ENCODE measurements around the gene BBS1. TPM values are rescaled to one million over a fixed set of nuclear protein-coding genes. Genes with fewer than 3 reads are reported as not detected.

BBS1 gene
- polyA plus RNA-seq, 1 of the 3 experiments (the other 2 are of a cell fraction), result 24.8 TPM

DNA sequence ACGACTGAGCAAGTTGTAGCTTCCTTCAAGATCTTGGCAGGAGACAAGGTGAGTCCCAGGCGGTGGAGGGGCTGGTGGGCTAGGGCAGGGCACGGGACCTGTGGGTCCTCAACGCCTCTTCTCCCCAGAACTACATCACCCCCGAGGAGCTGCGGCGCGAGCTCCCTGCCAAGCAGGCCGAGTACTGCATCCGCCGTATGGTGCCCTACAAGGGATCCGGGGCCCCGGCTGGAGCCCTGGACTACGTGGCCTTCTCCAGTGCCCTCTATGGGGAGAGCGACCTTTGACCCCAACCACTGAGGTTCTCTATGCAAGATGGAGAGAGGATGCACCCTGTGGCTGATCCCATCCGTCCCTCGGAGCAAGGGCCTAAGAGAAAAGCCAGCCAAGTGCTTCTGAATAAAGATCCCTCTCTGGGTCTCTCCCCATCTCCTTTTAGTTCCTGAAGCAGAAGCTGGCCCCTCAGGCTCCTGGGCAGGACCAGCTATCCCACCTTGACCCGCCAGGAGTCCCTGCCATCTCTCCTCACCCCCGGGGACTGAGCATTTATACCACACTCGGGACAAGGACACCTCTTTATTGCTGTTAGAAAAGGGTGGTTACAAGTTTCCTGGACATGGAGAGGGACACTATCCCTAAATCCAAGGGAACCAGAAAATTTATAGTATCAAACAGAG is 52.6 kb downstream of the BBS1 start:
- no peaks in the 10 kb centered on the region for H3K9me2 ChIP-seq
- TF ChIP-seq RCOR1 (IDR thresholded peaks at IDR 0.05; ENCODE audit: low read length) (no peak), NFIC (IDR thresholded peaks at IDR 0.05; ENCODE audit: borderline replicate concordance) (no peak), GATA2 (CRISPR knock-in tag; IDR thresholded peaks at IDR 0.05) (no peak), MAX (IDR thresholded peaks at IDR 0.05; ENCODE audit: low read depth) (no peak), EP300 (IDR thresholded peaks at IDR 0.05; ENCODE audit: borderline replicate concordance in 1 of 2, low read depth in 1 of 2, low read length in 1 of 2) (no peak), RFX5 (IDR thresholded peaks at IDR 0.05; ENCODE audit: low read length) (no peak), RXRA (IDR thresholded peaks at IDR 0.05; ENCODE audit: borderline replicate concordance, low read depth) (no peak), TAF1 (IDR thresholded peaks at IDR 0.05; ENCODE audit: borderline replicate concordance, low read depth, low read length) (no peak)
- TF ChIP-seq, protein P1, sequence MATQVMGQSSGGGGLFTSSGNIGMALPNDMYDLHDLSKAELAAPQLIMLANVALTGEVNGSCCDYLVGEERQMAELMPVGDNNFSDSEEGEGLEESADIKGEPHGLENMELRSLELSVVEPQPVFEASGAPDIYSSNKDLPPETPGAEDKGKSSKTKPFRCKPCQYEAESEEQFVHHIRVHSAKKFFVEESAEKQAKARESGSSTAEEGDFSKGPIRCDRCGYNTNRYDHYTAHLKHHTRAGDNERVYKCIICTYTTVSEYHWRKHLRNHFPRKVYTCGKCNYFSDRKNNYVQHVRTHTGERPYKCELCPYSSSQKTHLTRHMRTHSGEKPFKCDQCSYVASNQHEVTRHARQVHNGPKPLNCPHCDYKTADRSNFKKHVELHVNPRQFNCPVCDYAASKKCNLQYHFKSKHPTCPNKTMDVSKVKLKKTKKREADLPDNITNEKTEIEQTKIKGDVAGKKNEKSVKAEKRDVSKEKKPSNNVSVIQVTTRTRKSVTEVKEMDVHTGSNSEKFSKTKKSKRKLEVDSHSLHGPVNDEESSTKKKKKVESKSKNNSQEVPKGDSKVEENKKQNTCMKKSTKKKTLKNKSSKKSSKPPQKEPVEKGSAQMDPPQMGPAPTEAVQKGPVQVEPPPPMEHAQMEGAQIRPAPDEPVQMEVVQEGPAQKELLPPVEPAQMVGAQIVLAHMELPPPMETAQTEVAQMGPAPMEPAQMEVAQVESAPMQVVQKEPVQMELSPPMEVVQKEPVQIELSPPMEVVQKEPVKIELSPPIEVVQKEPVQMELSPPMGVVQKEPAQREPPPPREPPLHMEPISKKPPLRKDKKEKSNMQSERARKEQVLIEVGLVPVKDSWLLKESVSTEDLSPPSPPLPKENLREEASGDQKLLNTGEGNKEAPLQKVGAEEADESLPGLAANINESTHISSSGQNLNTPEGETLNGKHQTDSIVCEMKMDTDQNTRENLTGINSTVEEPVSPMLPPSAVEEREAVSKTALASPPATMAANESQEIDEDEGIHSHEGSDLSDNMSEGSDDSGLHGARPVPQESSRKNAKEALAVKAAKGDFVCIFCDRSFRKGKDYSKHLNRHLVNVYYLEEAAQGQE (IDR thresholded peaks at IDR 0.05; ENCODE audit: low read depth, low read length), result no peak
- TF ChIP-seq, protein P2, sequence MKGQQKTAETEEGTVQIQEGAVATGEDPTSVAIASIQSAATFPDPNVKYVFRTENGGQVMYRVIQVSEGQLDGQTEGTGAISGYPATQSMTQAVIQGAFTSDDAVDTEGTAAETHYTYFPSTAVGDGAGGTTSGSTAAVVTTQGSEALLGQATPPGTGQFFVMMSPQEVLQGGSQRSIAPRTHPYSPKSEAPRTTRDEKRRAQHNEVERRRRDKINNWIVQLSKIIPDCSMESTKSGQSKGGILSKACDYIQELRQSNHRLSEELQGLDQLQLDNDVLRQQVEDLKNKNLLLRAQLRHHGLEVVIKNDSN (IDR thresholded peaks at IDR 0.05; ENCODE audit: borderline replicate concordance, low read depth), result no peak
- no peak for DNase-seq
- 72% methylated on average over 10 of the region's 20 CpGs for WGBS (ENCODE audit: low lambda C conversion rate)
- H3K9me3 ChIP-seq, result no peaks in the 10 kb centered on the region
- H3K79me2 ChIP-seq (ENCODE audit: insufficient read depth), result no peaks in the 10 kb centered on the region
- H3F3A ChIP-seq (replicated peaks; ENCODE audit: insufficient read depth), result no peaks in the 10 kb centered on the region
- no peak overlapping the region for H3K9ac ChIP-seq
- POLR2A ChIA-PET, result interaction anchor here (0.7 kb wide), 1 partner anchor 17 kb away, joined by 3 read pairs; the partner anchor contains the start of gene ZDHHC24
- H3K27me3 ChIP-seq (ENCODE audit: insufficient read depth), result no peaks in the 10 kb centered on the region
- no peak overlapping the region for H3K4me2 ChIP-seq
- no peak overlapping the region for H3K4me3 ChIP-seq (ENCODE audit: low read depth in 2 of 2, low read length in 1 of 2)
- H4K20me1 ChIP-seq (ENCODE audit: insufficient read depth), result no peaks in the 10 kb centered on the region
- H3K36me3 ChIP-seq (replicated peaks in 1 of 2; ENCODE audit: control insufficient read depth in 1 of 2, insufficient read depth in 2 of 2, low read length in 1 of 2), result no peaks in the 10 kb centered on the region
- peaks cover 0 to 7% of the 10 kb centered on the region in 2 experiments; a peak in 1 of 4 replicates for H3K4me1 ChIP-seq (ENCODE audit: control insufficient read depth in 1 of 2, insufficient read depth in 2 of 2, low read depth in 1 of 2, low read length in 1 of 2)
- no peak overlapping the region for H2AFZ ChIP-seq (ENCODE audit: low read depth)
- H3K27ac ChIP-seq (ENCODE audit: low read depth in 2 of 2, low read length in 1 of 2), result no peak overlapping the region
- CTCF ChIA-PET, result interaction anchor here (0.6 to 1.9 kb wide), 4 partner anchors 44 to 286 kb away, joined by 3 to 10 read pairs (median 3); partner anchors contain the start of gene RBM4B

GRCh38 chr11:66563832-66564231 is 53.4 kb downstream of the BBS1 start:
- CTCF ChIA-PET, result interaction anchor here (0.6 to 1.1 kb wide), 4 partner anchors 15 to 270 kb away, joined by 3 to 4 read pairs (median 4); partner anchors contain the start of gene RBM4B
- TF ChIP-seq MXI1 (IDR thresholded peaks at IDR 0.05; ENCODE audit: low read depth, low read length) (no peak), SMC3 (IDR thresholded peaks at IDR 0.05; ENCODE audit: low read depth, low read length) (no peak)
- Histone ChIP-seq H3K9ac (no peak overlapping the region), H3K27me3 (ENCODE audit: insufficient read depth) (no peaks in the 10 kb centered on the region), H3F3A (replicated peaks; ENCODE audit: insufficient read depth) (no peaks in the 10 kb centered on the region), H2AFZ (ENCODE audit: low read depth) (no peak overlapping the region), H3K36me3 (replicated peaks in 1 of 2; ENCODE audit: control insufficient read depth in 1 of 2, insufficient read depth in 2 of 2, low read length in 1 of 2) (no peaks in the 10 kb centered on the region), H3K27ac (ENCODE audit: low read depth in 2 of 2, low read length in 1 of 2) (no peak overlapping the region), H3K79me2 (ENCODE audit: insufficient read depth) (no peaks in the 10 kb centered on the region), H3K4me3 (ENCODE audit: low read depth in 2 of 2, low read length in 1 of 2) (no peak overlapping the region), H4K20me1 (ENCODE audit: insufficient read depth) (no peaks in the 10 kb centered on the region), H3K9me3 (no peaks in the 10 kb centered on the region), H3K4me1 (ENCODE audit: control insufficient read depth in 1 of 2, insufficient read depth in 2 of 2, low read depth in 1 of 2, low read length in 1 of 2) (peaks cover 0 to 7% of the 10 kb centered on the region in 2 experiments; a peak in 1 of 4 replicates), H3K4me2 (no peak overlapping the region), H3K9me2 (no peaks in the 10 kb centered on the region)
- DNase-seq, result no peak
- POLR2A ChIA-PET, result no interaction called here
- WGBS (ENCODE audit: low lambda C conversion rate), result 94% methylated on average over 9 of the region's 10 CpGs

Measured in SK-N-SH (cell line).